HCT116 (cell line): ENCODE data around the gene TCF15. TPM values are rescaled to one million over a fixed set of nuclear protein-coding genes. Genes with fewer than 3 reads are reported as not detected.

Experiments used
- ATAC-seq: fragments of 200-7000 bp; cut with Tn5 transposase; 2 replicates; pipeline ENCODE4 v1.9.1; 2020; ENCODE audit warnings: mild to moderate bottlenecking, moderate library complexity
- BruUV-seq: library from RNA; stranded (reverse); fragments of 400-500 nt; replicated peaks from 2 replicates; lab custom pipeline; 2021; lab: Mats Ljungman, UMichigan
- CTCF ChIA-PET: fragments of 300-600 bp; sonication (Branson Sonifier 250); formaldehyde crosslinking; loops from one replicate; lab custom pipeline; 2021; ENCODE audit warnings: antibody characterized with exemption; lab: Charles Lee
- POLR2A ChIA-PET: fragments of 300-600, 350-600 bp; sonication (Branson Sonifier 250); formaldehyde crosslinking; loops from one replicate; lab custom pipeline; 2021; ENCODE audit warnings: antibody characterized with exemption; lab: Charles Lee
- RAD21 ChIA-PET, 2 experiments: fragments of 300-600 bp; sonication (Branson Sonifier 250); formaldehyde crosslinking; loops; one replicate each; lab custom pipeline; 2023; ENCODE audit warnings: low total read pairs in 2 of 2; ENCODE audit not compliant: uncharacterized antibody in 2 of 2, unreplicated experiment in 2 of 2, low non-redundant PET in 1 of 2; lab: Charles Lee
- DNase-seq: peaks from one replicate; pipeline ENCODE4 v3.0.0-alpha.2; 2010; ENCODE audit warnings: low read depth, low spot score
- H2AFZ ChIP-seq: fragments of 200-600 bp; shearing (Covaris generic), sonication (generic); 2 replicates; pipeline ENCODE4 v1.6.1; 2017; ENCODE audit warnings: low read depth, mixed run types, mixed read lengths, antibody characterized with exemption, low read length; ENCODE audit not compliant: poor library complexity, severe bottlenecking
- H3K27ac ChIP-seq: 2 replicates; pipeline ENCODE4 v1.5.1; 2012; ENCODE audit warnings: low read depth, low read length
- H3K27me3 ChIP-seq: fragments of 200-600 bp; sonication (generic); 2 replicates; pipeline ENCODE4 v1.6.1; 2016; ENCODE audit warnings: mixed run types, low read length, mixed read lengths; ENCODE audit not compliant: insufficient read depth
- H3K36me3 ChIP-seq, 2 experiments: fragments of 200-500 bp in 1 of 2; fragments of 200-600 bp in 1 of 2; sonication (Bioruptor generic) in 1 of 2; sonication (generic) in 1 of 2; 2 replicates each; pipeline versions ENCODE4 v1.5.1 to v1.6.1; 2014 to 2016; ENCODE audit warnings: low read length in 2 of 2, inconsistent platforms in 1 of 2, mixed read lengths in 1 of 2, mixed run types in 1 of 2; ENCODE audit not compliant: insufficient read depth in 2 of 2, control insufficient read depth in 1 of 2
- H3K4me1 ChIP-seq, 2 experiments: fragments of 200-600 bp in 1 of 2; sonication (generic) in 1 of 2; 2 replicates each; pipeline versions ENCODE4 v1.5.1 to v1.6.1; 2012 to 2017; ENCODE audit warnings: low read length in 2 of 2, inconsistent platforms in 1 of 2, mild to moderate bottlenecking in 1 of 2, mixed read lengths in 1 of 2, mixed run types in 1 of 2, moderate library complexity in 1 of 2; ENCODE audit not compliant: insufficient read depth in 2 of 2, control insufficient read depth in 1 of 2
- H3K4me2 ChIP-seq: fragments of 200-600 bp; sonication (generic); 2 replicates; pipeline ENCODE4 v1.6.1; 2017; ENCODE audit warnings: mixed run types, low read length, mixed read lengths
- H3K4me3 ChIP-seq, 2 experiments: fragments of 200-600 bp in 1 of 2; sonication (generic) in 1 of 2; replicated peaks in 1 of 2; 2 replicates each; pipeline ENCODE4 v1.5.1; 2011 to 2016; ENCODE audit warnings: low read length in 2 of 2, control low read depth in 1 of 2, low read depth in 1 of 2, mild to moderate bottlenecking in 1 of 2, mixed read lengths in 1 of 2, mixed run types in 1 of 2
- H3K79me2 ChIP-seq: fragments of 200-600 bp; sonication (generic); 2 replicates; pipeline ENCODE4 v1.6.1; 2017; ENCODE audit warnings: mild to moderate bottlenecking, mixed run types, low read length, moderate library complexity, mixed read lengths; ENCODE audit not compliant: insufficient read depth
- H3K9ac ChIP-seq: fragments of 200-600 bp; sonication (generic); 2 replicates; pipeline ENCODE4 v1.6.1; 2016; ENCODE audit warnings: low read length, mixed read lengths
- H3K9me2 ChIP-seq: fragments of 200-600 bp; sonication (generic), shearing (Covaris generic); 2 replicates; pipeline ENCODE4 v1.6.1; 2017; ENCODE audit warnings: mixed run types, mild to moderate bottlenecking, moderate library complexity; ENCODE audit not compliant: insufficient read depth
- H3K9me3 ChIP-seq, 2 experiments: fragments of 200-500 bp in 1 of 2; fragments of 200-600 bp in 1 of 2; sonication (Bioruptor generic) in 1 of 2; sonication (generic) in 1 of 2; 2 replicates each; pipeline ENCODE4 v1.6.1; 2014 to 2017; ENCODE audit warnings: low read length in 2 of 2, mixed read lengths in 2 of 2, inconsistent platforms in 1 of 2, low read depth in 1 of 2, mild to moderate bottlenecking in 1 of 2, mixed run types in 1 of 2, moderate library complexity in 1 of 2; ENCODE audit not compliant: control insufficient read depth in 1 of 2, insufficient read depth in 1 of 2
- H4K20me1 ChIP-seq: fragments of 200-600 bp; sonication (generic), shearing (Covaris generic); 2 replicates; pipeline ENCODE4 v1.6.1; 2017; ENCODE audit warnings: mixed run types, mild to moderate bottlenecking, moderate library complexity; ENCODE audit not compliant: insufficient read depth
- CBX3 ChIP-seq: IDR thresholded peaks from 2 replicates; pipeline ENCODE4 v1.6.1; 2012; ENCODE audit warnings: low read depth
- CEBPB ChIP-seq: IDR thresholded peaks from 2 replicates; pipeline ENCODE4 v1.6.1; 2012; ENCODE audit warnings: low read depth
- EGR1 ChIP-seq: IDR thresholded peaks from 2 replicates; pipeline ENCODE4 v1.6.1; 2012; ENCODE audit warnings: low read depth
- ELF1 ChIP-seq: IDR thresholded peaks from 2 replicates; pipeline ENCODE4 v1.6.1; 2012; ENCODE audit warnings: low read depth, borderline replicate concordance
- EZH2phosphoT487 ChIP-seq: fragments of 200-600 bp; IDR thresholded peaks from 2 replicates; pipeline ENCODE4 v1.6.1; 2018; ENCODE audit warnings: antibody characterized with exemption, borderline replicate concordance
- JUND ChIP-seq: IDR thresholded peaks from 2 replicates; pipeline ENCODE4 v1.6.1; 2012
- SRF ChIP-seq: IDR thresholded peaks from 2 replicates; pipeline ENCODE4 v1.6.1; 2012; ENCODE audit warnings: low read depth
- TCF7L2 ChIP-seq: IDR thresholded peaks from 2 replicates; pipeline ENCODE4 v1.7.0; 2011; ENCODE audit warnings: borderline replicate concordance, inconsistent platforms; ENCODE audit not compliant: insufficient read depth, insufficient read length; ENCODE audit errors: extremely low read depth
- YY1 ChIP-seq: IDR thresholded peaks from 2 replicates; pipeline ENCODE4 v1.6.1; 2011; ENCODE audit warnings: low read length, low read depth, moderate library complexity, mild to moderate bottlenecking; ENCODE audit not compliant: insufficient replicate concordance; ENCODE audit errors: extremely low read depth
- ZBTB33 ChIP-seq: IDR thresholded peaks from 2 replicates; pipeline ENCODE4 v1.6.1; 2011; ENCODE audit warnings: mild to moderate bottlenecking, low read length, moderate library complexity; ENCODE audit not compliant: insufficient replicate concordance; ENCODE audit errors: extremely low read depth
- ZFX ChIP-seq: fragments of 450-650 bp; IDR thresholded peaks from 2 replicates; pipeline ENCODE4 v1.6.1; 2017
- intact Hi-C: fragments of 100-400 bp; cut with micrococcal nuclease; formaldehyde crosslinking; loops from 2 replicates; pipeline ENCODE4 v1.10.0; 2022
- total RNA-seq: library from RNA; stranded (reverse); gene quantifications from one replicate; pipeline ENCODE4 v1.2.1, GENCODE V29; 2021; ENCODE audit not compliant: unreplicated experiment
- TF ChIP-seq, protein P1 (sequence below): IDR thresholded peaks from 2 replicates; pipeline ENCODE4 v1.6.1; 2012; ENCODE audit warnings: low read depth

Gene TCF15
- total RNA-seq, 1 experiment from 2014 or later: not detected

DNA sequence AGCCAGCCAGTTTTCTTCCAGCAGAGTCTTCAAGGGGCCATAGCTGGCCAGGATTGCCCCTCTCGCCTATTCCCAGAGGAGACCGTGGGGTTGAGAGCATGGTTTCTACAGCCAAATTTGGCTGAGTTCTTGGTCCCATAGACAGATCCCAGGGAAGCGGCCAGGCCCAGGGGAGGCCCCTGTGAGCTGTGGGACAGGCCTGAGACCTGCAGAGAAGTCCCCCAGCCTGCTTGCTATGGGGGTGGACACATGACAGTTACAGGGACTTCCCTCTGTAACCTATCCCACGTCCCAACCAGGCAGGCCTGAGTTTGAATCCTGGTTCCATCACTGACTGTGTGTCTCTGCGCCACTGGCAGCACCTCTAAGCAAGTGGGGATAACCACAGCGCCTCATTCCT, 2.6 kb downstream of the TCF15 start:
- peaks cover 0 to 4% of the 10 kb centered on the region in 2 experiments; a peak in 1 of 4 replicates for H3K4me1 ChIP-seq
- ATAC-seq (no peak), DNase-seq (no peak)
- H3K4me3 ChIP-seq: no peak overlapping the region
- ChIA-PET CTCF (no interaction called here), RAD21 (no interaction called here), POLR2A (no interaction called here)
- no peak overlapping the region for H3K4me2 ChIP-seq
- H3K9me3 ChIP-seq: no peaks in the 10 kb centered on the region
- H3K79me2 ChIP-seq: no peaks in the 10 kb centered on the region
- intact Hi-C loops: no loop called here
- H4K20me1 ChIP-seq: no peaks in the 10 kb centered on the region
- no peak overlapping the region for H2AFZ ChIP-seq
- TF ChIP-seq CBX3 (no peak), JUND (no peak), ZFX (no peak), ZBTB33 (no peak), TCF7L2 (no peak), EZH2phosphoT487 (no peak), ELF1 (no peak), YY1 (no peak), EGR1 (no peak), SRF (no peak), CEBPB (no peak)
- TF ChIP-seq, protein P1, sequence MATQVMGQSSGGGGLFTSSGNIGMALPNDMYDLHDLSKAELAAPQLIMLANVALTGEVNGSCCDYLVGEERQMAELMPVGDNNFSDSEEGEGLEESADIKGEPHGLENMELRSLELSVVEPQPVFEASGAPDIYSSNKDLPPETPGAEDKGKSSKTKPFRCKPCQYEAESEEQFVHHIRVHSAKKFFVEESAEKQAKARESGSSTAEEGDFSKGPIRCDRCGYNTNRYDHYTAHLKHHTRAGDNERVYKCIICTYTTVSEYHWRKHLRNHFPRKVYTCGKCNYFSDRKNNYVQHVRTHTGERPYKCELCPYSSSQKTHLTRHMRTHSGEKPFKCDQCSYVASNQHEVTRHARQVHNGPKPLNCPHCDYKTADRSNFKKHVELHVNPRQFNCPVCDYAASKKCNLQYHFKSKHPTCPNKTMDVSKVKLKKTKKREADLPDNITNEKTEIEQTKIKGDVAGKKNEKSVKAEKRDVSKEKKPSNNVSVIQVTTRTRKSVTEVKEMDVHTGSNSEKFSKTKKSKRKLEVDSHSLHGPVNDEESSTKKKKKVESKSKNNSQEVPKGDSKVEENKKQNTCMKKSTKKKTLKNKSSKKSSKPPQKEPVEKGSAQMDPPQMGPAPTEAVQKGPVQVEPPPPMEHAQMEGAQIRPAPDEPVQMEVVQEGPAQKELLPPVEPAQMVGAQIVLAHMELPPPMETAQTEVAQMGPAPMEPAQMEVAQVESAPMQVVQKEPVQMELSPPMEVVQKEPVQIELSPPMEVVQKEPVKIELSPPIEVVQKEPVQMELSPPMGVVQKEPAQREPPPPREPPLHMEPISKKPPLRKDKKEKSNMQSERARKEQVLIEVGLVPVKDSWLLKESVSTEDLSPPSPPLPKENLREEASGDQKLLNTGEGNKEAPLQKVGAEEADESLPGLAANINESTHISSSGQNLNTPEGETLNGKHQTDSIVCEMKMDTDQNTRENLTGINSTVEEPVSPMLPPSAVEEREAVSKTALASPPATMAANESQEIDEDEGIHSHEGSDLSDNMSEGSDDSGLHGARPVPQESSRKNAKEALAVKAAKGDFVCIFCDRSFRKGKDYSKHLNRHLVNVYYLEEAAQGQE: no peak
- H3K9me2 ChIP-seq: no peaks in the 10 kb centered on the region
- H3K27me3 ChIP-seq: no peaks in the 10 kb centered on the region
- H3K36me3 ChIP-seq: no peaks in the 10 kb centered on the region
- BruUV-seq: no TSS peak
- H3K9ac ChIP-seq: no peak overlapping the region
- H3K27ac ChIP-seq: no peak overlapping the region
